ENCODE measurements around the gene AKAP1.

GRCh38 chr17:57080718-57081117, 4.3 kb upstream of the AKAP1 start:
- TF ChIP-seq EP300 (IDR thresholded peaks at IDR 0.05) (no peak), POLR2AphosphoS5 (IDR thresholded peaks at IDR 0.05) (no peak)
- TF ChIP-seq, protein P1, sequence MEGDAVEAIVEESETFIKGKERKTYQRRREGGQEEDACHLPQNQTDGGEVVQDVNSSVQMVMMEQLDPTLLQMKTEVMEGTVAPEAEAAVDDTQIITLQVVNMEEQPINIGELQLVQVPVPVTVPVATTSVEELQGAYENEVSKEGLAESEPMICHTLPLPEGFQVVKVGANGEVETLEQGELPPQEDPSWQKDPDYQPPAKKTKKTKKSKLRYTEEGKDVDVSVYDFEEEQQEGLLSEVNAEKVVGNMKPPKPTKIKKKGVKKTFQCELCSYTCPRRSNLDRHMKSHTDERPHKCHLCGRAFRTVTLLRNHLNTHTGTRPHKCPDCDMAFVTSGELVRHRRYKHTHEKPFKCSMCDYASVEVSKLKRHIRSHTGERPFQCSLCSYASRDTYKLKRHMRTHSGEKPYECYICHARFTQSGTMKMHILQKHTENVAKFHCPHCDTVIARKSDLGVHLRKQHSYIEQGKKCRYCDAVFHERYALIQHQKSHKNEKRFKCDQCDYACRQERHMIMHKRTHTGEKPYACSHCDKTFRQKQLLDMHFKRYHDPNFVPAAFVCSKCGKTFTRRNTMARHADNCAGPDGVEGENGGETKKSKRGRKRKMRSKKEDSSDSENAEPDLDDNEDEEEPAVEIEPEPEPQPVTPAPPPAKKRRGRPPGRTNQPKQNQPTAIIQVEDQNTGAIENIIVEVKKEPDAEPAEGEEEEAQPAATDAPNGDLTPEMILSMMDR (IDR thresholded peaks at IDR 0.05) = no peak

All from upper lobe of left lung (tissue), 4 donors.